Fibroblast of the aortic adventitia (primary cell): ENCODE data around the gene C1orf35. TPM values are rescaled to one million over a fixed set of nuclear protein-coding genes. Genes with fewer than 3 reads are reported as not detected.

Experiments used
- DNase-seq: peaks from one replicate; pipeline ENCODE4 v3.0.0-alpha.2; 2010; ENCODE audit warnings: low read depth
- H3K4me3 ChIP-seq: 2 replicates; pipeline ENCODE4 v1.5.1; 2011; ENCODE audit warnings: low read depth, mild to moderate bottlenecking, control low read depth, low read length, moderate library complexity
- CTCF ChIP-seq: IDR thresholded peaks from 2 replicates; pipeline ENCODE4 v1.5.1; 2011; ENCODE audit warnings: mild to moderate bottlenecking, low read length, control low read depth, inconsistent platforms; ENCODE audit not compliant: insufficient read depth
- total RNA-seq: library from RNA; depleted of rRNA; stranded (reverse); fragments of >200 nt; gene quantifications from 2 replicates; pipeline ENCODE4 v1.2.3, GENCODE V29; 2012; ENCODE audit warnings: low replicate concordance

Gene C1orf35
- total RNA-seq, 1 donor: 5.9 TPM

GRCh38 chr1:228149406-228150119 is 46.4 kb upstream of the C1orf35 start, which contains the start of gene GJC2:
Gene GJC2, plus strand, starts transcription at chr1:228149930. Its CDS starts 7,829 bp downstream, at chr1:228157759.
- no peak for TF ChIP-seq CTCF
- peak; percentile 27 for DNase-seq
- peak within 1 kb of the TSS; percentile 40 for H3K4me3 ChIP-seq

- TF ChIP-seq CTCF: no peak
- no peak overlapping the region for H3K4me3 ChIP-seq
- DNase-seq: no peak
Measured at GRCh38 chr1:228148935-228149405, 45.8 kb upstream of the C1orf35 start.

GRCh38 chr1:228148196-228148861 is 45.2 kb upstream of the C1orf35 start:
- no peak for TF ChIP-seq CTCF
- DNase-seq: peak; percentile 43
- H3K4me3 ChIP-seq: no peak overlapping the region

GRCh38 chr1:228147768-228148167 is 44.6 kb upstream of the C1orf35 start:
- no peak for DNase-seq
- no peak for TF ChIP-seq CTCF
- H3K4me3 ChIP-seq: no peak overlapping the region

- TF ChIP-seq CTCF: no peak
- DNase-seq: no peak
- H3K4me3 ChIP-seq: no peak overlapping the region
Measured at GRCh38 chr1:228147151-228147693, 44.1 kb upstream of the C1orf35 start.

- no peak for TF ChIP-seq CTCF
- no peak for DNase-seq
- H3K4me3 ChIP-seq: no peak overlapping the region
Measured at GRCh38 chr1:228146417-228147150, 43.5 kb upstream of the C1orf35 start.
